ENCODE data around the gene SEBOX.
"Not testable (repeated sequence)": the region's sequence is repeated elsewhere in the genome, so short reads cannot be mapped to it uniquely, and the experiment has no call there.

GRCh38 chr17:28338769-28339212, 26.2 kb downstream of the SEBOX start:
- TF ChIP-seq, protein P1, sequence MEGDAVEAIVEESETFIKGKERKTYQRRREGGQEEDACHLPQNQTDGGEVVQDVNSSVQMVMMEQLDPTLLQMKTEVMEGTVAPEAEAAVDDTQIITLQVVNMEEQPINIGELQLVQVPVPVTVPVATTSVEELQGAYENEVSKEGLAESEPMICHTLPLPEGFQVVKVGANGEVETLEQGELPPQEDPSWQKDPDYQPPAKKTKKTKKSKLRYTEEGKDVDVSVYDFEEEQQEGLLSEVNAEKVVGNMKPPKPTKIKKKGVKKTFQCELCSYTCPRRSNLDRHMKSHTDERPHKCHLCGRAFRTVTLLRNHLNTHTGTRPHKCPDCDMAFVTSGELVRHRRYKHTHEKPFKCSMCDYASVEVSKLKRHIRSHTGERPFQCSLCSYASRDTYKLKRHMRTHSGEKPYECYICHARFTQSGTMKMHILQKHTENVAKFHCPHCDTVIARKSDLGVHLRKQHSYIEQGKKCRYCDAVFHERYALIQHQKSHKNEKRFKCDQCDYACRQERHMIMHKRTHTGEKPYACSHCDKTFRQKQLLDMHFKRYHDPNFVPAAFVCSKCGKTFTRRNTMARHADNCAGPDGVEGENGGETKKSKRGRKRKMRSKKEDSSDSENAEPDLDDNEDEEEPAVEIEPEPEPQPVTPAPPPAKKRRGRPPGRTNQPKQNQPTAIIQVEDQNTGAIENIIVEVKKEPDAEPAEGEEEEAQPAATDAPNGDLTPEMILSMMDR (IDR thresholded peaks at IDR 0.05): not testable (repeated sequence)
- not testable (repeated sequence) for TF ChIP-seq BHLHE40 (IDR thresholded peaks at IDR 0.05; ENCODE audit: low read depth, low read length); EP300 (IDR thresholded peaks at IDR 0.05); POLR2AphosphoS2 (conservative IDR thresholded peaks at IDR 0.05; ENCODE audit: low read length)
- TF ChIP-seq, protein P2, sequence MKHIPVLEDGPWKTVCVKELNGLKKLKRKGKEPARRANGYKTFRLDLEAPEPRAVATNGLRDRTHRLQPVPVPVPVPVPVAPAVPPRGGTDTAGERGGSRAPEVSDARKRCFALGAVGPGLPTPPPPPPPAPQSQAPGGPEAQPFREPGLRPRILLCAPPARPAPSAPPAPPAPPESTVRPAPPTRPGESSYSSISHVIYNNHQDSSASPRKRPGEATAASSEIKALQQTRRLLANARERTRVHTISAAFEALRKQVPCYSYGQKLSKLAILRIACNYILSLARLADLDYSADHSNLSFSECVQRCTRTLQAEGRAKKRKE (CRISPR knock-in tag; IDR thresholded peaks at IDR 0.05; ENCODE audit: low read depth): not testable (repeated sequence)

Measured in A549 (cell line).